Adrenal gland (tissue), 12 donors: ENCODE data around the gene TMEM45A. TPM values are rescaled to one million over a fixed set of nuclear protein-coding genes. Genes with fewer than 3 reads are reported as not detected.
"Not testable (repeated sequence)": the region's sequence is repeated elsewhere in the genome, so short reads cannot be mapped to it uniquely, and the experiment has no call there.

Experiments used
- DNase-seq, 7 donors: peaks; one replicate each; pipeline ENCODE4 v3.0.0-alpha.2; 2019 to 2020
- H3K27ac ChIP-seq, 5 donors: fragments of 200-600 bp; sonication (generic) in 4 of 5; 1 replicate in 3 of 5; 2 replicates in 2 of 5; pipeline versions ENCODE4 v1.5.1 to v1.8.0; 2016 to 2020; ENCODE audit warnings: mild to moderate bottlenecking in 1 of 5
- H3K27me3 ChIP-seq: fragments of 200-600 bp; 2 replicates; pipeline ENCODE4 v1.8.0; 2021
- H3K36me3 ChIP-seq, 2 donors: fragments of 200-600 bp; replicated peaks in 1 of 2; 1 replicate in 1 of 2; 2 replicates in 1 of 2; pipeline versions ENCODE4 v1.5.1 to v1.8.0; 2018 to 2022
- H3K4me1 ChIP-seq, 2 donors: fragments of 200-600 bp; replicated peaks in 1 of 2; 1 replicate in 1 of 2; 2 replicates in 1 of 2; pipeline versions ENCODE4 v1.5.1 to v1.8.0; 2018 to 2021
- H3K4me3 ChIP-seq, 4 donors: fragments of 200-600 bp; sonication (generic) in 3 of 4; one replicate each; pipeline ENCODE4 v1.5.1; 2016 to 2018
- H3K9me3 ChIP-seq, 3 donors: fragments of 200-600 bp; sonication (generic) in 1 of 3; replicated peaks in 1 of 3; 1 replicate in 2 of 3; 2 replicates in 1 of 3; pipeline versions ENCODE4 v1.5.1 to v1.8.0; 2016 to 2021
- CTCF ChIP-seq, 6 experiments: fragments of 450-650 bp in 4 of 6; fragments of 200-600 bp in 2 of 6; sonication (generic) in 1 of 6; IDR thresholded peaks; 1 replicate in 5 of 6; 2 replicates in 1 of 6; pipeline versions ENCODE4 v1.5.1 to v1.8.0; 2016 to 2021; ENCODE audit warnings: antibody characterized with exemption in 6 of 6, mild to moderate bottlenecking in 2 of 6, moderate library complexity in 1 of 6
- POLR2A ChIP-seq, 2 donors: fragments of 450-650 bp; IDR thresholded peaks; one replicate each; pipeline ENCODE4 v1.6.1; 2017; ENCODE audit warnings: antibody characterized with exemption in 2 of 2, mild to moderate bottlenecking in 2 of 2, moderate library complexity in 1 of 2
- WGBS, 4 donors: extraction: QIAGEN DNeasy Blood & Tissue Kit in 2 of 4; methylation state at CpG; one replicate each; pipeline versions ENCODE4 v1.1.5 to v1.1.7; 2013 to 2017; 5-methylcytosine and 5-hydroxymethylcytosine counted together
- intact Hi-C, 2 donors: fragments of 100-400 bp; cut with DNase I; formaldehyde crosslinking; loops; one replicate each; pipeline versions ENCODE4 v1.14.1 to v1.15.0; 2022 to 2023
- polyA plus RNA-seq, 3 donors: library from polyadenylated mRNA; stranded (reverse); fragments of 200-250 nt in 2 of 3; fragments of 350-450 nt in 1 of 3; fragmentation: Illumina TruSeq in 1 of 3; extraction: RNeasy Lipid Tissue Mini Kit (QIAGEN cat#74804) in 1 of 3; gene quantifications; one replicate each; pipeline ENCODE4 v1.2.3, GENCODE V29; 2013 to 2014
- total RNA-seq, 9 donors: library from RNA; depleted of rRNA in 4 of 9; stranded (reverse); fragments of >200 nt in 4 of 9; fragments of 120-200 nt in 1 of 9; fragmentation: NEBNext Ultra II Directional in 1 of 9; extraction: Animal tissue kit (Norgen Biotek cat#: 25700) in 1 of 9; gene quantifications; one replicate each; pipeline versions ENCODE4 v1.1.0 to v1.2.4, GENCODE V29; 2013 to 2023
- donor health status: healthy with polysubstance abuse.
- donor health status: Bipolar disorder and iron deficiency.
- donor health status: DM: yes; HTN: yes; CAD: no.
- donor health status: DM: no; HTN: no; CAD: no.
- donor health status: DM: no; HTN: no; CAD: no.
- donor health status: DM: yes; HTN: yes; CAD: no.

TMEM45A gene
- total and polyA plus RNA-seq, 12 donors, result 9.8 to 38.7 (median 27.5) TPM

DNA sequence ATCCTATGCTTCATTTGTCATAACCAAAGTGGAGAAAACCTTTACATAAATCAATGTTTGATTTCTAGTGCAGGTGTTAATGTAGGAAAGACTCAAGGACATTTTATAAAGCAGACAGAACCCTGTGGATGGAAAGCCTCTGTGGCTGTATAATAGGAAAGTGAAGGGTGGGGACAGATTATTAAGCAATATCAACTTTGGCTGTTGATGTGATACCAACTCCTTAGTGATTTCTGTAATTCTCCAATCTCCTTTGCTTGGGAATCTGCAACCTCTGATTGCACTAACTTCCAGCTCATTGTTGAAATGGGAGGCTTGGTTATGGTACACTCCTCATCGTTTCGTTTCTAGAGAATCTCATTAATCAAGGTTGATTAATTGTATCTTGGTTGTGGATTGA lies 87.7 kb downstream of the TMEM45A start:
- intact Hi-C loops, result no loop called here
- Histone ChIP-seq H3K9me3 (no peaks in the 10 kb centered on the region), H3K4me1 (no peaks in the 10 kb centered on the region), H3K27ac (no peak overlapping the region), H3K4me3 (no peak overlapping the region), H3K27me3 (no peaks in the 10 kb centered on the region), H3K36me3 (no peaks in the 10 kb centered on the region)
- TF ChIP-seq CTCF (IDR thresholded peaks at IDR 0.05) (no peak), POLR2A (IDR thresholded peaks at IDR 0.05) (no peak)
- DNase-seq, result no peak
- 18 to 55% (median 29%) methylated on average over 2 of the region's 2 CpGs for WGBS, 4 donors

GRCh38 chr3:100581650-100582049 lies 89.2 kb downstream of the TMEM45A start:
- H3K36me3 ChIP-seq, result no peaks in the 10 kb centered on the region
- H3K9me3 ChIP-seq, result no peaks in the 10 kb centered on the region
- no peak overlapping the region for H3K27ac ChIP-seq
- no peak for DNase-seq
- no peaks in the 10 kb centered on the region for H3K27me3 ChIP-seq
- no peaks in the 10 kb centered on the region for H3K4me1 ChIP-seq
- WGBS, 4 donors, result 78 to 89% (median 84%) methylated on average over 1 of the region's 1 CpG
- TF ChIP-seq CTCF (IDR thresholded peaks at IDR 0.05) (no peak), POLR2A (IDR thresholded peaks at IDR 0.05) (no peak)
- no peak overlapping the region for H3K4me3 ChIP-seq
- intact Hi-C loops, result no loop called here

GRCh38 chr3:100582157-100582556 lies 89.7 kb downstream of the TMEM45A start:
- H3K4me1 ChIP-seq, H3K27me3 ChIP-seq, H3K9me3 ChIP-seq, intact Hi-C loops, DNase-seq, H3K4me3 ChIP-seq, H3K36me3 ChIP-seq, H3K27ac ChIP-seq: not testable (repeated sequence)
- WGBS, 4 donors, result 91 to 93% (median 92%) methylated on average over 10 of the region's 10 CpGs

DNA sequence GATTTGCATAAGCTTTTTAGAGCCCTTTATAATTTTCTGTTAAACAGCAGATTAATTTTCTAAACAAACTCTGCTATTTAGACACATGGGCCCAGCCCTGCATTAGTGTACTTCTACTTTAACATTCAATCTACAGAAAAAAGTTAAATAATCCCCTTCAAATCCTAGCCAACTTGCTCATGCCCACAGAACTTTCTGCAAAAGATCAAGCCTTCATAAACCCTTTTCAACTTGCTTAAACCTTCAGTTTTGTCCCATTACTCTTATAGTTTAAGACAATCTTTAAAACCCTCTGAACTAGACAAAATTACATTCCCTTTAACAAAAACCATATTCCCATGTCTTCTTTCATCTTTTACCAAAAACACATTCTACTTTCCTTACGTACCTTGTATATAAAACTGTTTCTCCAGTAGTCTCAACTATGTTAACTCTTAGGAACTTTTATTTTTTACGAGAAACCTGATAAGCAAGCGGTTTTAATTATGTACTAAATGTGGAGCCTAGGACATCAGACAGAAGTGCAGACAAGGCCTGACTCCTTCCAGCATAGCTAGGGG lies 91.8 kb downstream of the TMEM45A start:
- Histone ChIP-seq H3K27me3 (no peaks in the 10 kb centered on the region), H3K4me1 (no peaks in the 10 kb centered on the region), H3K36me3 (no peaks in the 10 kb centered on the region), H3K4me3 (no peak overlapping the region), H3K9me3 (no peaks in the 10 kb centered on the region), H3K27ac (no peak overlapping the region)
- intact Hi-C loops, result no loop called here
- TF ChIP-seq CTCF (IDR thresholded peaks at IDR 0.05) (no peak), POLR2A (IDR thresholded peaks at IDR 0.05) (no peak)
- no peak for DNase-seq
- 93 to 96% (median 95%) methylated on average over 3 of the region's 3 CpGs for WGBS, 4 donors

DNA sequence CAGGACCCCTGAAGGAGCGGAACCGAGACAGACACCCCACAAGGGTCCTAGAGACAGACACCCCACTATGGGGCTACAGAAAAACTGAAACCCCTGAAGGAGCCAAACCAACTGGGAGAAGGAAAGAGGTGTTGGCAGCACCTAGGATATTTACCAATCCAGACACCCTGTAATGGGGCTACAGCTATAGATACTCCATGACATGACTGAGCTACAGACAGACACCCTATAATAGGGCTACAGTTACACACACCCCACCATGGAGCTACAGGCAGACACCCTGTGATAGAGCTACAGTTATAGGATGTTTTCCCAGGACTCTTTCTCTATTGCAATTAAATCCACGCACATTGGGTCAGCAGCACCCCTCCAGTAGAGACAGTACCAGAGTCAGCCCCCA lies 94.4 kb downstream of the TMEM45A start:
- WGBS, 4 donors, result 73 to 95% (median 88%) methylated on average over 3 of the region's 3 CpGs
- H3K27me3 ChIP-seq, result no peaks in the 10 kb centered on the region
- no peaks in the 10 kb centered on the region for H3K36me3 ChIP-seq
- TF ChIP-seq CTCF (IDR thresholded peaks at IDR 0.05) (no peak), POLR2A (IDR thresholded peaks at IDR 0.05) (no peak)
- intact Hi-C loops, result loop anchor here in 1 of 2 donors (5.0 kb wide), 1 partner anchor 120 kb away; no protein-coding TSS in a partner anchor
- no peaks in the 10 kb centered on the region for H3K4me1 ChIP-seq
- H3K27ac ChIP-seq, result no peak overlapping the region
- H3K9me3 ChIP-seq, result no peaks in the 10 kb centered on the region
- H3K4me3 ChIP-seq, result no peak overlapping the region
- DNase-seq, result no peak
